GM19463 (cell line): ENCODE results near the gene SETD2.
"Not testable (repeated sequence)": the region's sequence is repeated elsewhere in the genome, so short reads cannot be mapped to it uniquely, and the experiment has no call there.

Source experiments
- ATAC-seq: cut with Tn5 transposase; IDR thresholded peaks from one replicate; pipeline ENCODE4 v1.9.1; 2021; ENCODE audit warnings: mild to moderate bottlenecking, moderate library complexity; ENCODE audit not compliant: unreplicated experiment

SETD2 gene

GRCh38 chr3:47042231-47042791, 121.6 kb downstream of the SETD2 start:
- ATAC-seq = no peak

DNA sequence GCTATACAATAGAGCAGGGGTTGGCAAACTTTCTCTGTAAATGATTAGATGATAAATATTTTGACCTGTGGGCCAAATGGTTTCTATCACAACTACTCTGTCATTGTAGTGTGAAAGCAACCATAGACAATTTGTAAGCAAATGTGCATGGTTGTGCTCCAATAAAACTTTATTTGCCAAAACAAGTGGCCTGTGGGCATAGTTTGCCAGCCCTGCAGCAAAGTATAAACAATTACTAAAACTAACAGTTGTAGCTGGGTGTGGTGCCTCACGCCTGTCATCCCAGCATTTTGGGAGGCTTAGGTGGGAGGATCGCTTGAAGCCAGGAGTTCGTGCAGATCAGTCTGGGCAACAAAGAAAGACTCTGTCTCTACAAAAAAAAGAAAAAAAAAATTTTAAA, 122.8 kb downstream of the SETD2 start:
- ATAC-seq = no peak

- ATAC-seq = not testable (repeated sequence)
These were observed 126.6 kb downstream of the SETD2 start for GRCh38 chr3:47037302-47037701.

DNA sequence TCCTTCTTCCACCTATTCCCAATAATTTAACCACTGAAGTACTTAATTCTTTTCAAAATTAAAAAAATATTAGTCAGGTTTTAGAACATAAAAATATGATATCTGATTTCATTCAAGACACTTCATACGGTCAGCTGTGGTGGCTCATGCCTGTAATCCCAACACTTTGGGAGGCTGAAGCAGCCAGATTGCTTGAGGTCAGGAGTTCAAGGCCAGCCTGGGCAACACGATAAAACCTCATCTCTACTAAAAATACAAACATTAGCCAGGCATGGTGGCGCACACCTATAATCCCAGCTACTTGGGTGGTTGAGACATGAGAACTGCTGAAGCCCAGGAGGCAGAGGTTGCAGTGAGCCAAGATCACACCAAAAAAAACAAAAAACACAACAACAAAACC, 127.8 kb downstream of the SETD2 start:
- no peak for ATAC-seq

- no peak for ATAC-seq
These were observed 128.3 kb downstream of the SETD2 start for GRCh38 chr3:47035645-47036044.

- ATAC-seq = no peak
These were observed 128.9 kb downstream of the SETD2 start for GRCh38 chr3:47034868-47035489.

- not testable (repeated sequence) for ATAC-seq
These were observed 132.9 kb downstream of the SETD2 start for GRCh38 chr3:47031041-47031440.

DNA sequence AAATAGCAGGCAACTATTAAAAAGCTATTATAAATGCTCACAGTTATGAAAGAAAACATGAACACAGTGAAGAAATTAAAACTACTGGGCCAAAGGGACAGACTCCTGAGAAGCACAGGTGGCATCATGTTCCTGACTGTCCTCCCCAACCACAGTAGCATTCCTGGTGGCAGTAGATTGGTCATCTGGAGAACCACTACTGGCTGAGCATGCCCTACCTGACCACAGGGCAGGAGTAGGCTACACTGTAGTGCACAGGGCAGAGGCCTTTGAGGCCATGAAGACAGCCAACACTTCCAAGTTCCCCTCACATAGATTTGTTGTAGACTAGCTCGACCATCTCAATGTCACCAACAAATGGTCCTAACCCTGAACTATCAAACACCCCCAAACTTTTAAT, 135.2 kb downstream of the SETD2 start:
- ATAC-seq = no peak

DNA sequence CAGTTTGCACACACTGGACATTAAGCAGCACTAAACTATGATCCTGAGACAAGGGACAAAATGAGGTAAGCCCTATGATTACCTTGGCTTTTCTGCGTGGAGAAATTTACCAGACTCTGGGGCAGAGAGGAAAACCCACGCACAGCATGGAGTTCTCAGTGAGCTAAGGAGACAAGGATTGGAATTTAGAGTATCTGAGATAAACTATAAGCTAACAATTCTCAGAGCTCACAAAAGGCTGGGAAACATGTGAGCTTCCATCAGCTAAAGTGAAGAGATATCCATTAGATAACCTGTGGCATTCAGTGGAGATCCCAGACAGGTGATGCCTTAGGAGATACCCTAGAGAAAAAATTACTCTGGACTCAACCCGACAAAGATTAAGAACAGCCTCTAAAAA, 135.8 kb downstream of the SETD2 start:
- no peak for ATAC-seq

DNA sequence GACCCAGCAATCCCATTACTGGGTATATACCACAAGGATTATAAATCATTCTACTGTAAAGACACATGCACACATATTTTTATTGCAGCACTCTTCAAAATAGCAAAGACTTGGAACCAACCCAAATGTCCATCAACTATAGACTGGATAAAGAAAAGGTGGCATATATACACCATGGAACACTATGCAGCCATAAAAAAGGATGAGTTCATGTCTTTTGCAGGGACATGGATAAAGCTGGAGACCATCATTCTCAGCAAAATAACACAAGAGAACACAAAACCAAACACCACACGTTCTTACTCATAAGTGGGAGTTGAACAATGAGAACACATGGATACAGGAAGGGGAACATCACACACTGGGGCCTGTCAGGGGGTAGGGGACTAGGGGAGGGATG, 137.5 kb downstream of the SETD2 start:
- ATAC-seq = not testable (repeated sequence)

DNA sequence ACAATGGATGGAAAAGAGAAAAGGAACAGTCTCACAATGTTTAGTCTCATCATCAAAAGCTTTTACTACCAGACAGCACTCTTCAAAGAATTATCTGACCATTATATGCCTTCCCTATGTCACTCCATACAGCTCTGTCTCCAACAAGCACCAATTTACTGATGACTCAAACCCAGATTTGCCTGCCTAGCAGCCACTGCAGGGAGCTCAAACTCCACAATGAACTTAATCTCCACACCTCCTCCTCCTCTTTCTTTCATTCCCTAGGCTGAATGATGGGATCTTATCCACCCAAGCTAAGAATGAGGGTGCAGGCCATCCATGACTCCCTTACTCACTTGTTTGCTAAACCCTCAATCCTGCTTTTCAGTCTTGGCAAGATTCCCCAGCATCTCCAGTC, 139.0 kb downstream of the SETD2 start:
- no peak for ATAC-seq

GRCh38 chr3:47022641-47023071, 141.3 kb downstream of the SETD2 start:
- no peak for ATAC-seq

DNA sequence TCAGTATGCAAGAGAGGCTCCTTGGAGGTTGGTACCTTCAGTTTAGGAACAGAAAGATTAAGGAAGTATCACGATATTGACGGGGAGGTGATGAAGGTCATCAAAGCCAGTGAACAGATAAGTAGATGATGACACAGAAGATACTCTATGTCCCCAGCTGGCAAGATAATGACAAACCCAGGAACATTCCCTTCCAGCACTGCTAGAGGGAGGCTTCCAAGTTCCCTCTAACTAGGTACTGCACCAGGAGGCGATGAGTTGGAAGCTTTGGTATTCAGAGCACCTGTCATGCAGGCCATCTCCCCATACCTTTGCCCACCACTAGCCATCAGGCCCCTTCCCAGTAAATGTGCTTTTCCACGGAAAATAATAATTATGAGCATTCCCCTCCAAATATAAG, 143.6 kb downstream of the SETD2 start:
- no peak for ATAC-seq

- ATAC-seq = peak; percentile 71
These were observed 144.7 kb downstream of the SETD2 start for GRCh38 chr3:47019201-47019600.

GRCh38 chr3:47018269-47018611, 145.7 kb downstream of the SETD2 start:
- no peak for ATAC-seq

DNA sequence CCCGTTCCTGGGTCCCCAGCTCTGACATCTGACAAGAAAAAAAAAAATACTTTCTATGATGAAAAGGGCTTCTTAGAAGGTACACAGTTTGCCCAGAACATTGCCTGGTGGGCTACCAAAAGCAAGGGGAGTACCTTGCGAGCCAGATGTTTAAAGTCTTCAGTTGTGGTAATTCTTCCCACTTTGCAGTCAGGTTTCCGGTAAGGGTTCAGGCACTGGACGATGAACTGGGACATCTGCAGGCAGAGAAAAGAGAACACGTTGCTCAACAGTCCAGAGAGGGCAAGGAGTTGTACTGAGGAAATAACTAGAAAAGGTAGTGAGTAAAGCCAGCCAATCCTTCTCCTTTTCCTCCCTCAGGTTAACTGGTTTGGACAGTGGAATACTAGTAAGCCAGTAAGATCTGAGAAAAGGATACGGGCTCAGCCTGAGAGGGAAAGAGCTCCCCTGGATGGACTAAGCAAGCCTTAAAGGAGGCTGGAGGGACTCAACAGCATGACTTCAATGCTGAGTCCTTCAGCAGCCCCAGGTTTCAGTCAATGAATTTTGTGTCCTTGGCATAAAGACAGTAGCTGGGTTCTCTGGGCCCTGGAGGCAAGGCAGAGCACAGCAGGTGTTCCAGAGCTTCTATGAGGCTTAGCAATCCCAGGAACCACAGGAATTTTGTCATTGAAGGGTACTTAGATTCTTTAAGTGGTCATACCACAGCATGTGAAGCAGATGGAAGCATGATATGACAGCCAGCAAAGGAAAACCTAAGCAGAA, 146.2 kb downstream of the SETD2 start:
- ATAC-seq = no peak

GRCh38 chr3:47016934-47017435, 146.9 kb downstream of the SETD2 start:
- no peak for ATAC-seq

- ATAC-seq = no peak
These were observed 147.6 kb downstream of the SETD2 start for GRCh38 chr3:47016086-47016933.

DNA sequence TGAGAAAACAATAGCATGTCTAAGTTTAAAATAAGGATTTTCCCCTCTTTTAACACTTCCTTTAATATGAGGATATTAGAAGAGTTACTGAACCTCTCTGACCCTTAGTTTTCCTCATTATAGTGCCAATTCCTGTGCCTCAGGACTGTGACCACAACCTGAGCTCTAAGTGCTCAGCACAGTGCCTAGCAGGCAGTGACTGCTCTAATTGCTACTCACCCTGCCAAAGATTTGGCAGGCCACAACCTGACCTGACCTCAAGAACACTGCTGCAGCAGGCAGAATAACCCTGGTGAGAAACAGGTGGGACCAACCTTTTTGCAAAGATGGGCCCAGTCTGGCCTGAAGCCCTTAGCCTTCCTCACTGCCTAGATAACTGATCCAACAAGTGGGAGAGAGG, 148.8 kb downstream of the SETD2 start:
- no peak for ATAC-seq

- no peak for ATAC-seq
These were observed 149.9 kb downstream of the SETD2 start for GRCh38 chr3:47014036-47014435.

- no peak for ATAC-seq
These were observed 150.7 kb downstream of the SETD2 start for GRCh38 chr3:47013231-47013630.
